Endothelial cell (in vitro differentiated cells): ENCODE results near the gene POLDIP3. TPM values are rescaled to one million over a fixed set of nuclear protein-coding genes. Genes with fewer than 3 reads are reported as not detected.
A peak's percentile ranks its signal among the peaks of the same experiment; 100 is the strongest.
"Not testable (repeated sequence)": the region's sequence is repeated elsewhere in the genome, so short reads cannot be mapped to it uniquely, and the experiment has no call there.

ENCODE experiments used
- DNase-seq: peaks from one replicate; pipeline ENCODE4 v3.0.0; 2021; ENCODE audit warnings: low spot score
- H3K27ac Mint-ChIP-seq: one replicate; pipeline ENCODE4 v1.8.0; 2021; ENCODE audit warnings: mixed read lengths, inconsistent platforms; ENCODE audit not compliant: unreplicated experiment
- H3K27me3 Mint-ChIP-seq: one replicate; pipeline ENCODE4 v1.8.0; 2021; ENCODE audit warnings: mild to moderate bottlenecking, moderate library complexity, mixed read lengths, inconsistent platforms; ENCODE audit not compliant: unreplicated experiment
- H3K36me3 Mint-ChIP-seq: one replicate; pipeline ENCODE4 v1.8.0; 2021; ENCODE audit warnings: mild to moderate bottlenecking, low read depth, mixed read lengths, inconsistent platforms; ENCODE audit not compliant: unreplicated experiment
- H3K4me1 Mint-ChIP-seq: one replicate; pipeline ENCODE4 v1.8.0; 2021; ENCODE audit warnings: mild to moderate bottlenecking, mixed read lengths, inconsistent platforms; ENCODE audit not compliant: unreplicated experiment
- H3K4me3 Mint-ChIP-seq: one replicate; pipeline ENCODE4 v1.8.0; 2021; ENCODE audit warnings: mild to moderate bottlenecking, mixed read lengths, inconsistent platforms; ENCODE audit not compliant: unreplicated experiment
- H3K9me3 Mint-ChIP-seq: one replicate; pipeline ENCODE4 v1.8.0; 2021; ENCODE audit warnings: mixed read lengths, inconsistent platforms; ENCODE audit not compliant: unreplicated experiment
- CTCF ChIP-seq: fragments of 200-600 bp; sonication (generic); IDR thresholded peaks from one replicate; pipeline ENCODE4 v1.5.0; 2021; ENCODE audit warnings: antibody characterized with exemption; ENCODE audit not compliant: unreplicated experiment
- total RNA-seq: library from RNA; stranded (reverse); fragmentation: NEBNext Ultra II Directional; extraction: Animal tissue kit (Norgen Biotek cat#: 25700); gene quantifications from one replicate; pipeline ENCODE4 v1.2.1, GENCODE V29; 2021; ENCODE audit not compliant: unreplicated experiment

The POLDIP3 gene
- total RNA-seq, 1 donor from 2014 or later, result 50.0 TPM

GRCh38 chr22:42585096-42585495 is 29.6 kb downstream of the POLDIP3 start:
- H3K36me3 Mint-ChIP-seq, result peaks cover 26% of the 10 kb centered on the region
- peaks cover 17% of the 10 kb centered on the region for H3K4me1 Mint-ChIP-seq
- no peaks in the 10 kb centered on the region for H3K9me3 Mint-ChIP-seq
- no peak for DNase-seq
- peak overlapping the region; percentile 68 for H3K4me3 Mint-ChIP-seq
- H3K27me3 Mint-ChIP-seq, result peaks cover 6% of the 10 kb centered on the region
- H3K27ac Mint-ChIP-seq, result peak overlapping the region; percentile 13
- no peak for TF ChIP-seq CTCF

- no peak overlapping the region for H3K27ac Mint-ChIP-seq
- peaks cover 26% of the 10 kb centered on the region for H3K36me3 Mint-ChIP-seq
- peaks cover 17% of the 10 kb centered on the region for H3K4me1 Mint-ChIP-seq
- H3K9me3 Mint-ChIP-seq, result no peaks in the 10 kb centered on the region
- no peak for TF ChIP-seq CTCF
- peaks cover 6% of the 10 kb centered on the region for H3K27me3 Mint-ChIP-seq
- no peak for DNase-seq
- no peak overlapping the region for H3K4me3 Mint-ChIP-seq
Measured at GRCh38 chr22:42584364-42584940, 30.2 kb downstream of the POLDIP3 start.

GRCh38 chr22:42582987-42583386 is 31.7 kb downstream of the POLDIP3 start:
- DNase-seq, result no peak
- Mint-ChIP-seq H3K4me3 (peak overlapping the region; percentile 47), H3K27ac (no peak overlapping the region), H3K36me3 (peaks cover 31% of the 10 kb centered on the region), H3K9me3 (no peaks in the 10 kb centered on the region), H3K4me1 (peaks cover 17% of the 10 kb centered on the region), H3K27me3 (peaks cover 6% of the 10 kb centered on the region)
- TF ChIP-seq CTCF, result no peak

- Mint-ChIP-seq H3K27ac (peak overlapping the region; percentile 59), H3K27me3 (peaks cover 6% of the 10 kb centered on the region), H3K4me3 (peak overlapping the region; percentile 92), H3K36me3 (peaks cover 31% of the 10 kb centered on the region), H3K9me3 (no peaks in the 10 kb centered on the region), H3K4me1 (peaks cover 17% of the 10 kb centered on the region)
- peak; percentile 79 for DNase-seq
- TF ChIP-seq CTCF, result no peak
Measured at GRCh38 chr22:42581762-42582716, 32.6 kb downstream of the POLDIP3 start.

- H3K27me3 Mint-ChIP-seq, H3K9me3 Mint-ChIP-seq, DNase-seq: not testable (repeated sequence)
- H3K4me3 Mint-ChIP-seq, result peak overlapping the region; percentile 94
- H3K36me3 Mint-ChIP-seq, result peaks cover 27% of the 10 kb centered on the region
- peak overlapping the region; percentile 78 for H3K27ac Mint-ChIP-seq
- peaks cover 17% of the 10 kb centered on the region for H3K4me1 Mint-ChIP-seq
Measured at GRCh38 chr22:42581194-42581761, 33.4 kb downstream of the POLDIP3 start.

GRCh38 chr22:42580040-42580439 is 34.6 kb downstream of the POLDIP3 start:
- not testable (repeated sequence) for H3K4me3 Mint-ChIP-seq, H3K27me3 Mint-ChIP-seq, H3K9me3 Mint-ChIP-seq, DNase-seq
- H3K27ac Mint-ChIP-seq, result peak overlapping the region; percentile 36
- peaks cover 13% of the 10 kb centered on the region for H3K4me1 Mint-ChIP-seq
- peaks cover 22% of the 10 kb centered on the region for H3K36me3 Mint-ChIP-seq
